AG04450 (cell line): ENCODE data around the gene PLK2. TPM values are rescaled to one million over a fixed set of nuclear protein-coding genes. Genes with fewer than 3 reads are reported as not detected.

Source experiments
- CTCF ChIA-PET: fragments of 300-600, 350-600 bp; formaldehyde crosslinking; extraction: SDS; loops from one replicate; lab custom pipeline; 2022; ENCODE audit warnings: antibody characterized with exemption, inconsistent platforms; lab: Charles Lee
- POLR2A ChIA-PET: fragments of 350-600 bp; formaldehyde crosslinking; extraction: SDS; loops from one replicate; lab custom pipeline; 2021; ENCODE audit warnings: antibody characterized with exemption, inconsistent platforms; lab: Yijun Ruan, JAX
- DNase-seq: peaks from one replicate; pipeline ENCODE4 v3.0.0-alpha.2; 2011; ENCODE audit warnings: low read depth, low spot score
- H3K27ac ChIP-seq: one replicate; pipeline ENCODE4 v1.5.1; 2012; ENCODE audit warnings: low read depth, low read length, control low read depth
- H3K27me3 ChIP-seq: one replicate; pipeline ENCODE4 v1.6.0; 2012; ENCODE audit warnings: low read length; ENCODE audit not compliant: control insufficient read depth, insufficient read depth
- H3K4me3 ChIP-seq: 2 replicates; pipeline ENCODE4 v1.5.1; 2011; ENCODE audit warnings: mild to moderate bottlenecking, low read depth, low read length, control low read depth
- H3K9me3 ChIP-seq: 2 replicates; pipeline ENCODE4 v1.5.1; 2012; ENCODE audit warnings: low read length; ENCODE audit not compliant: control insufficient read depth, insufficient read depth
- CTCF ChIP-seq: IDR thresholded peaks from 2 replicates; pipeline ENCODE4 v1.5.1; 2011; ENCODE audit warnings: low read depth, low read length, control low read depth, inconsistent platforms
- polyA plus RNA-seq: library from polyadenylated mRNA; depleted of rRNA; stranded (reverse); fragments of >200 nt; gene quantifications from 2 replicates; pipeline ENCODE4 v1.2.3, GENCODE V29; 2011

The PLK2 gene
- polyA plus RNA-seq, 1 experiment = 229 TPM

- no peak for TF ChIP-seq CTCF
- Histone ChIP-seq H3K27me3 (no peaks in the 10 kb centered on the region), H3K27ac (no peak overlapping the region), H3K9me3 (no peaks in the 10 kb centered on the region), H3K4me3 (no peak overlapping the region)
- DNase-seq = no peak
- ChIA-PET POLR2A (no interaction called here), CTCF (interaction anchor here (0.5 kb wide), 1 partner anchor 184 kb away, joined by 3 read pairs; no protein-coding TSS in a partner anchor)
Measured at GRCh38 chr5:58504766-58505165, 44.9 kb upstream of the PLK2 start.

DNA sequence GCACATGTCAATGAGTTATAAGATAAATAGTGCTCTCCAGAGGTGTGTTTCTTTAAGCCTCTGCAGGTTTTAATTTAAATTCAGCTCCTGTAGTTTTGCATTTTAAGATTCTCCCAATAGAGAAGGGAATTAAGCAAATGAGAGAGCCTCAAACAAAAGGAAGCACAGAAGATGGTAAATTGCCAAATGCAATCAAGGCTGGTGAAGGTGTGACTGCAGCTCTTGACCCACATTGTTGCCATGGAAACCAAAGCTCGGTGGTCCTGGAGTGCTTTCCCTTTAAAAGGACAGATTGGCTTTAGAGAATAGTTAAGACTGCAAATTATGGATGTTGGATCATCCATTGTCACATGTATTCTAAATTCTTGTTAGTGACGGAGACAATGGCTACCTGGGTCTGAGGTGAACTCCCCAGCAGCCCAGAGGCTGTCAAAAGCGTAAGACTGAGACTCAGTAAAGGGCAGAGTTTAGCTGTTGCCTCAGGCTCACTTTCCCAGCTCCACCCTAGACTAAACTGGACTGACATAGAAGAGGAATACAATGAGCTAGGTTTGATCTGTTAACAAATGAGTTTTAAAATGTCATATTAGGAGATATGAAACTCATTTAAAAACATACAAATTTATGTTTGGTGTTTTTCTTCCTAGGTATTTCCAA is 43.6 kb upstream of the PLK2 start:
- DNase-seq = no peak
- POLR2A ChIA-PET = no interaction called here
- Histone ChIP-seq H3K4me3 (no peak overlapping the region), H3K9me3 (no peaks in the 10 kb centered on the region), H3K27ac (no peak overlapping the region), H3K27me3 (no peaks in the 10 kb centered on the region)
- CTCF ChIA-PET = interaction anchor here (0.6 to 9.7 kb wide), 2 partner anchors 347 to 1297 kb away, joined by 8 to 176 read pairs; no protein-coding TSS in a partner anchor
- TF ChIP-seq CTCF = no peak

DNA sequence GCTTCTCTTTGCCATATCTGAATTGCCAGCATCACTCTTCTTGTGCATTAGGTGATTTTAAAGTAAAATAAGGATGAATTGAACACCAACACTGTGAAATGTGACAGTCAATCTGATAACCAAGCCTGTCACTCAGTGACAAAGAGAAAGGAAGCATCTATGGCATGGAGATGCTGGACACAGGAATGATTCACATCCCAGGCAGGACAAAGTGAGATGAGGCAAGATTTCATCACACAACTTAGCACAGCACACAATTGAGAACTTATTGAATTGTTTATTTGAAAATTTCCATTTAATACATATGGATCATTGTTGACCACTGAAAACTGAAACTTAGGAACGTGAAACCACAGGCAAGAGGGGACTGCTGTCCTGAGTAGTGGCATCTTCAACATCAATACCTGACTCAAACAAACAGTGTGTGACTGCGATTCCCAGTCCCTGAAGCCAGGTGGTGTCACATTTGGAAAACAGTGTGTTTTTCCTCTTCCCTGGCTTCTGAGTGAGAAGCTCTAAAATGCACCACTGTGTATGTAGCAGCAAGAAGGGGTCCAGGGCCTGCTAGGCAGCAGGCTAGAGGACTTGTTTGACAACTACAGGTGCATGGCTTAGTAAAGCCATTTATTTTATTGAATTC is 42.0 kb upstream of the PLK2 start:
- ChIA-PET CTCF (interaction anchor here (9.7 kb wide), 1 partner anchor 348 kb away, joined by 176 read pairs; no protein-coding TSS in a partner anchor), POLR2A (no interaction called here)
- Histone ChIP-seq H3K27me3 (no peaks in the 10 kb centered on the region), H3K4me3 (no peak overlapping the region), H3K27ac (no peak overlapping the region), H3K9me3 (no peaks in the 10 kb centered on the region)
- TF ChIP-seq CTCF = no peak
- DNase-seq = no peak

- Histone ChIP-seq H3K27ac (no peak overlapping the region), H3K4me3 (no peak overlapping the region), H3K27me3 (no peaks in the 10 kb centered on the region), H3K9me3 (no peaks in the 10 kb centered on the region)
- ChIA-PET POLR2A (no interaction called here), CTCF (interaction anchor here (1.1 to 9.7 kb wide), 2 partner anchors 11 to 350 kb away, joined by 6 to 176 read pairs; no protein-coding TSS in a partner anchor)
- DNase-seq = no peak
- no peak for TF ChIP-seq CTCF
Measured at GRCh38 chr5:58499941-58500340, 40.1 kb upstream of the PLK2 start.

DNA sequence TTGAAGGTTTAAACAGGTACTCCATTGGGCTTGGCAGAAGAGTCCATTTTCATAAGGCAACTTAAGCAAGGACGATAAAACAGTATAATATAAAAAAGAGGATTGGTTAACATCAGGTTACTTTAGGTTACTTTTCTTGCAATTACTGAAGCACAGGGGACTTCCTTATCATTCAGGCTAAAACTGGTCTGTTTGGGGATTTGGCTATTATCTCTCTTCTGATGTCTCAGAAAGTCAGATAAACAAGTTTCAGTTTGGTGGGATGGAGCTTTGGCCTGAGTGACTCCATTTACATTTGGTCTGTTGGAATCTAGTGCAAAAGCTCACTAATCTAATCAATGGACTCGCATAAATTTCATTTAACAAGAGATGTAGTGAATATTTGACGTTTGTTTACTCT is 39.3 kb upstream of the PLK2 start:
- Histone ChIP-seq H3K9me3 (no peaks in the 10 kb centered on the region), H3K27ac (no peak overlapping the region), H3K27me3 (no peaks in the 10 kb centered on the region), H3K4me3 (no peak overlapping the region)
- CTCF ChIA-PET = interaction anchor here (0.9 to 9.7 kb wide), 11 partner anchors 8 to 674 kb away, joined by 3 to 176 read pairs (median 4); no protein-coding TSS in a partner anchor
- TF ChIP-seq CTCF = no peak
- no peak for DNase-seq
- POLR2A ChIA-PET = no interaction called here
